ENCODE results near the gene ACER2.
"Not testable (repeated sequence)": the region's sequence is repeated elsewhere in the genome, so short reads cannot be mapped to it uniquely, and the experiment has no call there.

Gene ACER2

GRCh38 chr9:19378164-19378563 lies 30.6 kb upstream of the ACER2 start:
- no peak for TF ChIP-seq CTCF (IDR thresholded peaks at IDR 0.05; ENCODE audit: extremely low read depth, missing control alignments)
- no peak for DNase-seq (ENCODE audit: low spot score)

- no peak for DNase-seq (ENCODE audit: low spot score)
- no peak for TF ChIP-seq CTCF (IDR thresholded peaks at IDR 0.05; ENCODE audit: extremely low read depth, missing control alignments)
Measured at GRCh38 chr9:19378647-19379046, 30.2 kb upstream of the ACER2 start.

- no peak for TF ChIP-seq CTCF (IDR thresholded peaks at IDR 0.05; ENCODE audit: extremely low read depth, missing control alignments)
- no peak for DNase-seq (ENCODE audit: low spot score)
Measured at GRCh38 chr9:19379283-19379682, 29.5 kb upstream of the ACER2 start.

GRCh38 chr9:19379697-19380046 lies 29.1 kb upstream of the ACER2 start:
- TF ChIP-seq CTCF (IDR thresholded peaks at IDR 0.05; ENCODE audit: extremely low read depth, missing control alignments), result no peak
- peak; percentile 26 for DNase-seq (ENCODE audit: low spot score)

- no peak for DNase-seq (ENCODE audit: low spot score)
- no peak for TF ChIP-seq CTCF (IDR thresholded peaks at IDR 0.05; ENCODE audit: extremely low read depth, missing control alignments)
Measured at GRCh38 chr9:19380826-19381075, 28.1 kb upstream of the ACER2 start.

- no peak for TF ChIP-seq CTCF (IDR thresholded peaks at IDR 0.05; ENCODE audit: extremely low read depth, missing control alignments)
- DNase-seq (ENCODE audit: low spot score), result no peak
Measured at GRCh38 chr9:19381656-19382055, 27.2 kb upstream of the ACER2 start.

- DNase-seq (ENCODE audit: low spot score), result not testable (repeated sequence)
Measured at GRCh38 chr9:19385212-19385611, 23.6 kb upstream of the ACER2 start.

- DNase-seq (ENCODE audit: low spot score), result no peak
- no peak for TF ChIP-seq CTCF (IDR thresholded peaks at IDR 0.05; ENCODE audit: extremely low read depth, missing control alignments)
Measured at GRCh38 chr9:19385786-19386501, 22.9 kb upstream of the ACER2 start.

All from GM20000 (cell line).